AG08395 (cell line): Measurements from ENCODE around the gene CDK19.

Source experiments
- DNase-seq: peaks from one replicate; pipeline ENCODE4 v3.0.0; 2012; ENCODE audit warnings: mixed read lengths, low spot score

CDK19 gene

DNA sequence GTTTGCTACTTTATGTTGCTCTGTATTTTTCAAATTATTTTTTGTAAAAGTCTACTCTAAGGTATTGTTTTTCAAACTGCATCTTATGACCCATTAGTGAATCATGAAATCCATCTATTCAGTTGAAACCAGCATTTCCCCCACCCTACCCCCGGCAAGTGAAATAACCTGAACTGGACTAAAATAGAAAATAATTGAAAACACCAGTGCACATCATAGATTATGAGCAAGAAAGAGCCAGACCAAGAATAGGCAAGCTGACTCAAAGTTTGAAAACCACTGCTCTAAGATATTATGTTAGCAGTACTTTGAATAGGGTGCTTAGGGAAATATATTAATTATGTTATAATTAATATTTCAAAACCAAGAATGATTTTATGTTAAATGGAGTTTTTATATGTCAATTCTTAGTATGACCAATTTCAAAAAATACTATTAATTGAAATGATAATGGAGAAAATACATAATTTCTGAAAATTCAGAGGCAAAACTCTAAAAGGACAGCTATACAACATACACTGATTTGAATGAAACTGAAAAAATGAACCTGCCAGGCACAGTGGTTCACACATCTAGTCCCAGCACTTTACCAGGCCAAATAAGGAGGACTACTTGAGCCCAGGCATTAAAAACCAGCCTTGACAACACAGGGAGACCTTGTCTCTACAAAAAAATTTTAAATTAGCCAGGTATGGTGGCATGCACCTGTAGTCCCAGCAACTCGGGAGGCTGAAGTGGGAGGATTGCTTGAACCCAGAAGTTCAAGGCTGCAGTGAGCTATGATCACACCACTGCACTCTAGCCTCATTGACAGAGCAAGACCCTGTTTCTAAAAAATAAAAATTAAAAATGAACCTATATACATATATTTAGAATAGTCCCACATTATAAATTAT is 112.0 kb downstream of the CDK19 start:
- DNase-seq: peak; percentile 17

DNA sequence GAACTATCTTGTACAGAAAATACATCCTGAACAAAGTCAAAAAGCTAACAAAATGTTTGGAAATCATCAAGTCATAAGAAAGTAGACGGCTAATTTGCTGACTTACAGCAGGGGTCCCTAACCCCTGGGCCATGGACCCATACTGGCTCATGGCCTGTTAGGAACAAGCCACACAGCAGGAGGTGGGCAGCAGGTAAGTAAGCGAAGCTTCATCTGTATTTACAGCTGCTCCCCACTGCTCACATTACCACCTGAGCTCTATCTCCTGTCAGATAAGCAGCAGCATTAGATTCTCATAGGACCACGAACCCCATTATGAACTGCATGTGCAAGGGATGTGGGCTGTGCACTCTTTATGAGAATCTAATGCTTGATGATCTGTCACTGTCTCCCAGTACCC is 115.5 kb downstream of the CDK19 start:
- DNase-seq: no peak

DNA sequence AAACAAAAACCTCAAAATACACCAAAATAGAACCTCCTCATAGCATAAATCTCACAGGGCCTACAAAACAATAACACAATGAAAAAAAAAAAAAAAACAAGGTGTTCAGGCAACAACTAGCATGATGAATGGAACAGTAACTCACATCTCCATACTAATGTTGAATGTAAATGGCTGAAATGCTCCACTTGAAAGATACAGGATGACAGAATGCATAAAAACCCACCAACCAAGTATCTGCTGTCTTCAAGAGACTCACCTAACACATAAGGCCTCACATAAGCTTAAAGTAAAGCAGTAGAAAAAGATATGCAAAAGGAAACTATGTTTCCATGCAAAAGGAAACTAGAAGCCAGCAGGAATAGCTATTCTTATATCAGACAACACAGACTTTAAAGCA is 121.3 kb downstream of the CDK19 start:
- no peak for DNase-seq

DNA sequence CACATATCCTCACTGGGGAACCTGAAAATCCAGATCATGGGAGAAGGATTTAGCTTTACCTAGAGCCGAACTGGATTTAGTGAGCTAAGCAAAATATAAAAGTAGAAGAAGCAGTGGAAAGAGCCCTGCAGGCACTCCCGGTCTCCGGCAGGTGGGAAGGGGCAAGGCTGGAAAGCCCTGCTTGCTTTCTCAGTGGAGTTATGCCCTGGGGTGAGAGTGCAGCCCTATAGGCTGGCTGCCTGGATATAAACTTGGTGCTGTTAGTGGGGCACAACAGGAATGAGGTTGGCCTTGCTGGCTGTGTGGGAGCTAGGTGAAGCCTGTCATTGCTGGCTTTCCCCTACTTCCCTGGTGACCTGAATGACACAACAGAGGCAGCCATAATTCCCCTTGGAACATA is 122.0 kb downstream of the CDK19 start:
- DNase-seq: no peak

DNA sequence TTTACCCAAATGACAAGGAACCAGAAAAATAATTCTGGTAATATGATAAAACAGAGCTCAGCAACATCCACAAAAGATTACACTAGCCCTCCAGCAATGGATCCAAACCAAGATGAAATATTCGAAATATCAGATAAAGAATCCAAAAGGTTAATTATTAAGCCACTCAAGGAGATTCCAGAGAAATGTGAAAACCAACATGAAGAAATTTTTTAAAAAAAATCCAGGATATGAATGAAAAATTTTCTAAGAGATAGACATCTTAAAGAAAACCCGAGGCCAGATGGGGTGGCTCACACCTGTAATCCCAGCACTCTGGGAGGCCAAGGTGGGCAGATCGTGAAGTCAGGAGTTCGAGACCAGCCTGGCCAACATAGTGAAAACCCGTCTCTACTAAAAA is 124.4 kb downstream of the CDK19 start:
- no peak for DNase-seq

DNA sequence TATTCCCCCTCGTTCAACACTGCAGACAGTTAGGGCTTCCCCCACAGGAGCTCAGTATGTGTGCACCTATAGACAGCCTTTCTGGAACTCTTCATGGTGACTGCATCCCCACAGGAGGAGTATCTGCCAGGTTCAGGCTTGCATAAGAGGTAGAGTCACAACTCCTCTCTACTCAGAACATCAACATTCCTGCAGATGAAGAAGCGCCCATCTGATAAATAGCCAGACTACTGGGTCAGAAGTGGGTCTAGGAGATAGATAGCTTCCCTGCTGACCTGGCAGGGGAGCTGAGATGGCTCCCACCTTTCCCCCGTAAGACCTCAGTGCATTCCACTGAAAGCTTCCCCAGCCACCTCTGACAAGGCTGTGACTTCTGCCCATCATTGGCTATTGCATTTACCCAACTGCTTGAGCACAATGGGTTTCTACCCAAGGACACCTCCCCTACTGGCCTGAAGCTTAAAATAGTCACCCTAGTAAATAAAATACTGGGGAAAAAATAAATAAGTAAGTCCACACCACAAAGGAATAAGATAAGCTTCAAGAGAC is 125.1 kb downstream of the CDK19 start:
- DNase-seq: no peak

DNA sequence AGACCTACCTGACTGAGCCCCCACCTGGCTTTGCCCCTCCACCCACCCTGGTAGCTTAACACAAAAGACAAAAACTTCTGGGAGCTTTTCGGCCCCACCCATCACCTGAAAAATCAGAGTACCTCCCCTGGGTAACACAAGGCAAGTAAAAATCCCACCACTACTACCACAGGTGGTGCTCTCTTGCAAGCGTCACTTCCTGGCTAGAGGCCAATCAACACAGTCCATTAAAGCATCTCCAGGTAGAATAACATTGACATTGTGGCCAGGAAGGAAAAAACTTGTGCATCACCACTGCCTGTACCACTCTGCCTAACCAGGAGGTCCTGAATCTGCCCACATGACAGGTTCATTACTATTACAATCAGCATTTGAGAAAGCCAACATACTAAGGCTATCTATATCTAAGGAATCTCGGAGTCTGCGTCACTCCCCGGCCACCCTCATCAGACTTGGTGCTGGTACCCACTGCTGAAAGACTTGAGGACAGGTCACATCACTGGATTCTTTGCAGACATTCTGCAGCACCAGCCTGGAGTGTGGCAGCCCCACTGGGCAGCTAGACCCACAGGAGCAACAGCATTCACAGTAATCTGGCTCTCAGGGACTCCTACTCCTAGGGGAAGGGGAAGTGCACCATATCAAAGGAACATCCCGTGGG is 125.9 kb downstream of the CDK19 start:
- DNase-seq: no peak

DNA sequence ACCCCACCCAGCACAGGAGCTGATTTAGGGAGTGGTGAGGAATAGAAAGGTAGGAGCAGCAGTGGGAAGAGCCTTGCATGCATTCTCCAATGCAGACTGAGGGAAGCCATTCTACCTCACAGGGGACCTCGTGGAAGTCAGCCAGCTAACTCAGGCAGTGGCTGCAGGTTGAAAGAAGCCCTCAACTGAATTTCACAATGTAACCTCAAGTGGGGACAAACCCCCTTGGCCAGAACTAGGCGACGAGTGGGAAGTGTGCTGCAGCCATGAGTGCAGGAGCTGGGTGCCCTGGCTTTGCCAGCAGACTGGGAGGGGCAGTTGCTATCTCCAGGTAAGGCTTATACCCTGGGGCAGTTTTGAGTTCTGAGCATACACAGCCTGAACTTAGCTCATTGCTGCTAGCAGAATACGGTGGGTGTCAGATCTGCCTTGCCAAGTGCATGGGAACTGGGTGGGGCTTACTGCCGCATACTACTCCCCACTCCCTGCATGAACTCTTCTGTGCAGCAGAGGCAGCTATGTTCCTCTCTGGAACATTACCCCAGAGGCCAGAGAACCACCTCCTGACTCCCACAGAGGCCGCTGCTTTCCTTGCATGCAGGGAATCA is 126.5 kb downstream of the CDK19 start:
- no peak for DNase-seq

DNA sequence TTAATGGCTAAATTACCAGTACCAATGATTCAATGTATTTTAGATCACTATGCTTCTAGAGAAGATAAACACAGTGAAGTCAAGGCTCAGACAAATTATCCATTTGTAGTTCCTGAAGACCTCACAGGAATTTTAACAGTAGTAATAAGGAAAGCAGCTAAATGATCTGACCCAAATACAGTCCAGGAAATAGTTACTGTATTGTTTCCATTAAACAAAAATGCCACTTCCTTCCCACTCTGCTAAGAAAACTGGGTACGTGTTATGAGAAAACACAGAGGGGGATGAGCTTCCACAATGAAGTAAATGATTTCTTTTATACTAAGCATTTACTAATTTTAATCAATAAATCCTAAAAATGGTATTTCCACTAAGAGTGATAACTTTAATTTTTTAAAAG is 127.9 kb downstream of the CDK19 start:
- DNase-seq: no peak

DNA sequence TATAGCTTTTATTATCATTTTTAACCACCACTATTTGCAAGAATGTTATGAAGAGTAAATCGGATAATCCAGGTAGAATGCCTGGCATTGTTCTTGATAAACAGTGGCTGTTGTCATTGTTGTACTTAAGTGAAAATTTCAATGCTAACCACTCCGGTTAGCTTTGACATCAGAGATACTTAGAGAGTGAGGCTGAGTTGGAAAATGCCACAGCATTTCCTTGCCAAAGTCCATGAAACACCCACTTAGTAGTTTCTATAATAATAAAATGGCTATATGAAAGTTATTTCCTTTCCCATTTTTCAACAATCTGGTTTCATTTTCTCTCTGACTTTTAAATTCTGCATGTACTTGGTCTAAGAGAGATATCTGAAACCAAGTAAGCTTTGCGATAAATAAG is 132.0 kb downstream of the CDK19 start:
- no peak for DNase-seq

DNA sequence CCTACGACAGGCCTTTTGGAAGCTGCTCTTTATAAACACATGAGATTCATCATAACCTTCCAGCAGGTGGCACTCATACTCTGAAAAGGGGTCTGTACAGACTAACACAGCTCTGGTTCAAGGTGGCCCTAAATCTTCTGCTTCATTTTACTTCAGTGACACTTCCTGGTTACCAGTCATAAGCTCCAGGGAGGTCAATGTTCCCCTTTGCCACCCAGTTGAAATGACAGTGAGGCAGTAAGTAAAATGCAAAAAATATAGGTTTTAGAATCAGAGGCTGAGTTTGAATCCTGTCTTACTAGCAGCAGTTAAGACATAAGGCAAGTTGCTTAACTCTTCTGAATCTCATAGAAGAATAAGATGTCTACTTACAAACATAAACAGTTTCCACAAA is 132.8 kb downstream of the CDK19 start:
- DNase-seq: peak; percentile 68

DNA sequence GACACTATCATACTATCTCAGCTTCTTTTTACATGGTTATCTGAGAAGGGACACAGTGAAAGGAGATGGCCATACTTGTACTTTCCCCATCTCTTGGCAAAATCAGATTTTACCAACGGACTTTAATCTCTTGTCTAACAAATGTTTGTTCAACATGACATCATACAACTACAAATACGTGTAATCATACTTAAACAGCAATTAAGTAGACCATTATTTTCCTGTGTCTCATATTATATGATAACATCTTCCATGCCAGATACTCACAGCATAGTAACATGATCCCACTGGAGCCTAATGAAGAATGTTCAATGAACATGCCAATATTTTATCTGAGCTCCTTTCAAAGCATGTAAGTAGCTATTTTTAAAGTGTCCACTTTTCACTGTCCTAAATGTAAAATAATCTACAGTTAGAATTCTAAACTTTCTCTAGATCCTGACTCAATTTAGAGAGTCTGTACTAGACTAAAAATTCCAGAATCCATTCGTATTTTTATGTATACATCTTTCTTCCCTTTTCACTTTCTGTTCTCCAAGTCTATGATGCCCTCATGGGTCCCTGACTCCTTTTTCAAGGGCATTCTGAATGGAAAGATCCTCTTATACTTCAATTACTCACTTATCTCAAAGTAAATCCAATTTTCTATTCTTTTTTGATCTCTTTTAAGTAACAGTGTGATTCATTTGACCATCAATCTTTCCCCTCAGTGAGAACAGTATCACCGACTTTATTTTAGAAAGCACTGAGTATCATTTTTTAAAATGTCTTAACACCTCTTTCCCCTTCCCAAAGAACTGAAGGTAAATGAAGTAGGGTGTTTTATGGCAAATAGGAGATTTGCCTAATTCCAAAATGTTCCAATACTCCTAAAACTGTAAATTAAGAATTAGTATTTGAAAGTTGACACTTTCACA is 133.5 kb downstream of the CDK19 start:
- no peak for DNase-seq

DNA sequence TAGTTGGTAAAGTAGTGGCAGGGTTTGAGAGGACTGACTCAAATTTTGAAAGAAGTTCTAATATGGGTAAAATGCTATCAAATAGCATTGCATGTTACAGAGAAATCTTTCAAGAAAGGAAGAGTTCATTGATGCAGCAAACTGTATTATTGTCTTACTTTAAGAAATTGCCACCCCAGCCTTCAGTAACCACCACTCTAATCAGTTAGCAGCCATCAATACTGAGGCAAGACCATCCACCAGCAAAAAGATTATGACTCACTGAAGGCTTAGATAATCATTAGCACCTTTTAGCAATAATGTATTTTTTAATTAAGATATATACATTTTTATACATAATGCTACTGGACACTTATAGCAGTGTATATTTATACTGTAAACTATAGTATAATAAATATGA is 138.9 kb downstream of the CDK19 start:
- DNase-seq: no peak

DNA sequence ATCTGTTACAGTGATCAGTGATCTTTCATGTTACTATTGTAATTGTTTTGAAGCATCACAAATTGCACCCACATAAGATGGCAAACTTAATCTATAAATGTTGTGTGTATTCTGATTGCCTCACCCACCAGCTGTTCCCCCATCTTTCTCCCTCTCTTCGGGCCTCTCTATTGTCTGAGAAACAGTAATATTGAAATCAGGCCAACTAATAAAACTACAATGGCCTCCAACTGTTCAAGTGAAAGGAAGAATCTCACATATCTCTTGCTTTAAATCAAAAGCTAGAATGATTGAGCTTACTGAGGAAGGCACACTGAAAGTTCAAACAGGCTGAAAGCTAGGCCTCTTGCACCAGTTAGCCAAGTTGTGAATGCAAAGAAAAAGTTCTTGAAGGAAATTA is 141.2 kb downstream of the CDK19 start:
- DNase-seq: no peak

DNA sequence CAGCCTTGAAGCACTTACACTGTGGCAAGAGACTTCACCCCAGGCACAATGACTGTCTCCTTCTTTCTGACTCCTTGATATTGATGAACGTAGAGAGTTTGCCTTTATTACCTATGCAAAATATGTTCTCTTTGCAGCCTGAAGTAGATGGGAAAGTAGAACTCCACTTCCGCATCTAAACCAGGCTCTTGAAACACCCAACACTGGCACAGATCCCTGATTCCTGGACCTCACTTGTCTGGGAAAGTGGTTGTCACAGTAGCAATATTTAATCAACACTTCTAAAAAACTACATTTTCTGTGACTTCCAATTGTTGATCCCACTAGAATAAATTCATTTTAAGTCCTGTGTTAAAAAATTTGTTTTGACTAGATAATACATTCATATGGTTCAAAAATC is 143.1 kb downstream of the CDK19 start:
- DNase-seq: no peak

DNA sequence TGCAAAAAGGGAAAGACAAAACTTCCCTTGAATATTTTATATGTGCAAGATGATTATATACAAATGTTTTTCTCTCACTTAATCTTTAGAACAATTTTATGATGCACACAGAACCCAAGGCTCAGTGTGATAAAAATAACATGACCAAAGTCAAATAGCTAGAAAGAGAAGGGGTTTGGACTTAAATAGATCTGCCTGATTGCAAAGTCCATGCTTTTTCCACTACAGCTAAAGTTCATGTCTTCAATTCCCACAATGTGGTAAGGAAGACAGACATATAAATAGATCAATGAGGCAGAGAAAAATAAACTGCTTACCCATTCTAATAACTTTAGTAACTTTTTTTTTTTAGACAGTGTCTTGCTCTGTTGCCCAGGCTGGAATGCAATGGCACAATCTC is 143.8 kb downstream of the CDK19 start:
- no peak for DNase-seq

DNA sequence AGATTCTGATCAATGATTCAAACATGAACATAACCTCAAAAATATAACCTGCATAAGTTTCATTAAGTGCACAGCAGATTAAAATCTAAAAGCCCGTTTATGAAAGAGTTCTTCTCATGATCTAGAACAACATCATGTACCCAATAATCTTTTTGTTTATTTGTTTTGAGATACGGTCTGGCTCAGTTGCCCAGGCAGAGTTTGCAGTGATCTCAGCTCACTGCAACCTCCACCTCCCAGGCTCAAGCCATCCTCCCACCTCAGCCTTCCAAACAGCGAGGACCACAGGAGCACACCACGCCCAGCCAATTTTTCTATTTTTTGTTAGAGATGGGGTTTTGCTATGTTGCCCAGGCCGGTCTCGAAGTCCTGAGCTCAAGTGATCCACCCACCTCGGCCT is 149.7 kb downstream of the CDK19 start:
- DNase-seq: no peak

DNA sequence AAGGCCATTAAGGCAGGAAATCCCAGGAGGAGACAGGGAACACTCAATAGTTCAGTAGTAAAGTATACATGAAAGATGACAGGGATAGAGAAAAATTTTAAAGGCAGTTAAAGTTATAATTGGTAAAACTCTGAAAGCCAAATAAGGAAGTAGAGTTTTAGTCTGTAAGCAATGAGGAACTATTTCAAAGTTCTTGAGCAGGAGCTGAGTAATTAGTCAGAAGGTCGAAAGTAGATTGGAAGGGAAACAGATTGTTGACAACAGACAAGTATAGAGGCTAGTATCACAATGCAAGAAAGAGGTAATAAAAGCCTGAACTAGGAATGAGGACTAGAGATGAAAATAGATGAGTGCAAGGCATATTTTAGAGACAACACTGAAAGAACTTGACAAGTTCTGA is 150.3 kb downstream of the CDK19 start:
- peak; percentile 5 for DNase-seq

DNA sequence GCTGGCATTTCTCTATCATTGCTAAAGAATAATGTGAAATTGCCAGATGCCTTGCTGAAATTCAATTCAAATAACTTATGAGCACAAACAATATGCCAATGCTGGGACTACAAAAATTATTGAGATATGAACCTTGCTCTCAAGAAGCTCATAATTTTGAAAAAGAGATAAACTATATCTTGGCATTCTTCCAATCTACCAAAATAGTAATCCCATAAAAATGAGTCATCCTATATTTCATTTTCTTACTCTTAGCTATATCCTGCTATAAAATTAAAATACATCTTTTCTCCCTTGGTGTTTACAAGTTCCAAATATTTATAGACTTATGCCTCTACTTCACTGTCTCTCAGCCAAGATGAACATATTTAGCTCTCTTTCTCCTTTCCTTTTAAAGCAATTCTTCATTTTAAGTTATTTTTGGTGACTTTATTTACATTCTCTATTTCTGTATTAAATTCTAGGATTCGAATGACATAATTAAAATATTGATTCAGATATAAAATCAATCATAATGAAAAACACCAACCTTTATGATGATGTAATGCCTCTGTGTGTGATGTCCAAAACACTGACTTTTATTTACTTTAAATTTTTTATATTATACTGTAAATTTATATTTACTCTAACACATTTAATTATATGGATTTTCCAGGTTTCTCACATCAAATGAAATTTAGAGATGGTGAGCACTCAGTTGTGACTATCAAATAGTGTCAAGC is 152.6 kb downstream of the CDK19 start:
- DNase-seq: no peak

DNA sequence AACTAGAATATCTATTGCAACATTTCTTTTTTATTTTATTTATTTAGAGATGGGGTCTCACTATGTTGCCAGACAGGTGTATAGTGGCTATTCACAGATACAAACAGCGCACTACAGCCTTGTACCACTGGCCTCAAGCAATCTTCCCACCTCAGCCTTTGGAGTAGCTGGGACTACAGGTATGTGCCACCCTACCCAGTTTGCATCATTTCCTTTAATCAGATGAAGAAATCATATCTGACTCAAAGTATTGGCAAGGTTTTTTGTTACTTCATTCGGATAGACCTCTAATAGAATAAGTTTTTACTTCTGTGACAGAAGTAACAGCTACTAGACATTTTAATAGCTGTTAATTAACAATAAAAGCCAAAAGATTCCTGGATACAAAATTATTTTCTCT is 153.9 kb downstream of the CDK19 start:
- DNase-seq: no peak

DNA sequence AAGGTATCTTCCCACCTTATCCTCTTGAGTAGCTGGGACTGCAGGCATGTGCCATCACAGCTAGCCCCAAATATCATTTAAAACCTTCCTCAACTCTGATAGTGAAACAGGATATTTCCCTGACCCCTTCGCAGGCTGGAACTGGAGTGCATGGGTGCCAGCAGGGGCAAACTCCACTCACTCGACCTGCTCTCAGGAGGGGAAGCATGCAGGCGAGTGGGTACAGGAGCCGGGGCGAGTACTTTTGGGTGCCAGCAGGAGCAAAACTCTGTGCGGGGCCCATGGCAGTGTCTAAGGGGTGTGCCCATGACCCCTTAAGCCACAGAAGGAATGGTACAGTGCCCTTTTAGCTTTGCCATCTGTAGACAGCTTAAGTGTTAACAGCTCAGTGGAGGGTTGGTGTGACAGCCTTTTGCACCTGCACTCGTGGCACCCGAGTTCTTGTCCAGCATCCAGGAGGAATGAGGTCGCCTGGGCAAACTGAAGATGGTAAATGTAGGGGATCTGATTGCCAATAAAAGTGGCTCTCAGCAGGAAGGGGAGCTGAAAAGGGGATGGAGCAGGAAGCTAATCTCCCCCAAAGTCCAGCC is 155.1 kb downstream of the CDK19 start:
- DNase-seq: no peak
